Breast epithelium (tissue), 3 donors: ENCODE measurements around the gene ACTRT2.

Source experiments
- POLR2A ChIP-seq: fragments of 450-650 bp; IDR thresholded peaks from one replicate; pipeline ENCODE4 v1.6.1; 2016; ENCODE audit warnings: antibody characterized with exemption, mild to moderate bottlenecking, moderate library complexity
- TF ChIP-seq, protein P1 (sequence below), 3 donors: fragments of 450-650 bp; IDR thresholded peaks; one replicate each; pipeline ENCODE4 v1.5.1; 2016 to 2017; ENCODE audit warnings: antibody characterized with exemption in 3 of 3, mild to moderate bottlenecking in 3 of 3, moderate library complexity in 3 of 3

- TF ChIP-seq, protein P1, sequence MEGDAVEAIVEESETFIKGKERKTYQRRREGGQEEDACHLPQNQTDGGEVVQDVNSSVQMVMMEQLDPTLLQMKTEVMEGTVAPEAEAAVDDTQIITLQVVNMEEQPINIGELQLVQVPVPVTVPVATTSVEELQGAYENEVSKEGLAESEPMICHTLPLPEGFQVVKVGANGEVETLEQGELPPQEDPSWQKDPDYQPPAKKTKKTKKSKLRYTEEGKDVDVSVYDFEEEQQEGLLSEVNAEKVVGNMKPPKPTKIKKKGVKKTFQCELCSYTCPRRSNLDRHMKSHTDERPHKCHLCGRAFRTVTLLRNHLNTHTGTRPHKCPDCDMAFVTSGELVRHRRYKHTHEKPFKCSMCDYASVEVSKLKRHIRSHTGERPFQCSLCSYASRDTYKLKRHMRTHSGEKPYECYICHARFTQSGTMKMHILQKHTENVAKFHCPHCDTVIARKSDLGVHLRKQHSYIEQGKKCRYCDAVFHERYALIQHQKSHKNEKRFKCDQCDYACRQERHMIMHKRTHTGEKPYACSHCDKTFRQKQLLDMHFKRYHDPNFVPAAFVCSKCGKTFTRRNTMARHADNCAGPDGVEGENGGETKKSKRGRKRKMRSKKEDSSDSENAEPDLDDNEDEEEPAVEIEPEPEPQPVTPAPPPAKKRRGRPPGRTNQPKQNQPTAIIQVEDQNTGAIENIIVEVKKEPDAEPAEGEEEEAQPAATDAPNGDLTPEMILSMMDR (IDR thresholded peaks at IDR 0.05) = no peak
- no peak for TF ChIP-seq POLR2A
These were observed 43.2 kb upstream of the ACTRT2 start for GRCh38 chr1:2977886-2978611.
